ENCODE measurements around the gene AVP. TPM values are rescaled to one million over a fixed set of nuclear protein-coding genes. Genes with fewer than 3 reads are reported as not detected.

AVP gene
- total RNA-seq, 1 experiment from 2014 or later = not detected

DNA sequence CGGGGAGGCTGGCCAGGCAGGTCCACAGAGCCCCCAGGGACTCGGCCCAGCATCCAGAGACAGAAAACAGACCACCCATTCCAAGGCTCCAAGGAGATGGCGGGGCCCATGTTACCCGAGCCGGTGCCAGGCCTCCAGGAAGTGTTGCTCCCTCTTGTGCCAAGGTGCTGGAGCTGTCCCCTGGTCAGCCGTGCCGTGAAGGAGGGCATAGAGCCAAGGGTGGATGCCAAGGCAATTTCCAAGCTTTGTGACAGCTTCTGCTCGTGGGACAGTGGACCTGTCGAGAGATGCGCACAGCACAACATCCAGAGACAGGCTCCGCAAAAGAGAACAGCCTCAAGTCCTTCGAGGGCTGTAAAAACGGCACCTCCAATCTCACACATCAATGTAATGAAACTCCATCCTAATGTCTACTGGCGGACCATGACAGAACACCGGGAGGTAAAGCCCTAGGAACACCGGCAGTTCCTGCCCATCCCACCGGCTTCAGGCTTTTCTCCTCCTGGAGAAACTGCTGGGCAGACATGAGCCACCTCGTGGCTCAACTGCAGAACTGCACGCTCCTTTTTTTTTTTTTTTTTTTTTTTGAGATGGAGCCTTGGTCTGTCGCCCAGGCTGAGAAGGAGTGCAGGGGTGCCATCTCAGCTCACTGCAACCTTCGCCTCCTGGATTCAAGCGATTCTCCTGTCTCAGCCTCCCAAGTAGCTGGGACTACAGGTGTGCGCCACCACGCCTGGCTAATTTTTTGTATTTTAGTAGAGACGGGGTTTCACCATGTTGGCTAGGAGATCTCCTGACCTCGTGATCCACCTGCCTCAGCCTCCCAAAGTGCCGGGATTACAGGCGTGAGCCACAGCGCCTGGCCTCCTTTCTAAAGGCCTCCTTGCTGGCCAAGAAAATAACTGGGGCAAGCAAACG, 30.9 kb upstream of the AVP start:
- Histone ChIP-seq H2AFZ (ENCODE audit: low read length) (no peak overlapping the region), H4K8ac (replicated peaks; ENCODE audit: insufficient read length, low read depth, low read length) (no peak overlapping the region), H3K9me3 (ENCODE audit: control insufficient read depth, low read depth, low read length) (no peaks in the 10 kb centered on the region), H3K23me2 (ENCODE audit: insufficient read length, low read depth, low read length, poor library complexity, severe bottlenecking) (no peaks in the 10 kb centered on the region), H2AK5ac (ENCODE audit: insufficient read length, low read length) (no peak overlapping the region), H3K14ac (ENCODE audit: insufficient read depth, low read length) (no peak overlapping the region), H3K27me3 (ENCODE audit: insufficient read depth, low read length) (no peaks in the 10 kb centered on the region), H3K23ac (ENCODE audit: insufficient read length, low read depth, low read length) (no peak overlapping the region), H4K91ac (ENCODE audit: insufficient read length, low read depth, low read length) (no peak overlapping the region), H3K4me2 (ENCODE audit: insufficient read depth, insufficient read length, low read length) (no peak overlapping the region), H3K56ac (ENCODE audit: insufficient read length, low read depth, low read length) (no peak overlapping the region), H2BK120ac (ENCODE audit: low read depth, low read length, poor library complexity, severe bottlenecking) (no peak overlapping the region), H4K20me1 (ENCODE audit: control insufficient read depth, insufficient read depth, insufficient read length) (no peaks in the 10 kb centered on the region), H2BK15ac (ENCODE audit: low read depth, low read length) (no peak overlapping the region), H2BK5ac (ENCODE audit: insufficient read length, low read length) (no peak overlapping the region), H3K79me2 (ENCODE audit: insufficient read depth, low read length) (no peaks in the 10 kb centered on the region), H3K79me1 (ENCODE audit: insufficient read depth, low read depth, low read length, poor library complexity, severe bottlenecking) (no peaks in the 10 kb centered on the region), H3T11ph (ENCODE audit: low read length) (no peak overlapping the region), H3K4me1 (ENCODE audit: insufficient read depth, low read length) (no peaks in the 10 kb centered on the region), H2BK12ac (ENCODE audit: insufficient read length, low read depth, low read length) (no peak overlapping the region), H3K18ac (ENCODE audit: insufficient read length, low read depth, low read length) (no peak overlapping the region), H3K4ac (ENCODE audit: low read depth, low read length) (no peak overlapping the region), H3K9ac (ENCODE audit: extremely low read depth, insufficient read length, low read length) (no peak overlapping the region), H3K27ac (ENCODE audit: insufficient read length, low read depth, low read length) (no peak overlapping the region), H4K5ac (ENCODE audit: insufficient read length, low read depth, low read length) (no peak overlapping the region), H2BK20ac (ENCODE audit: low read depth, low read length, poor library complexity, severe bottlenecking) (no peak overlapping the region)
- H3K36me3 Mint-ChIP-seq (ENCODE audit: insufficient read depth in 1 of 3, low read depth in 3 of 3) = peaks cover 0 to 4% (median 3%) of the 10 kb centered on the region in 3 experiments; a peak in 4 of 7 replicates
- H3K4me1 Mint-ChIP-seq = peaks cover 3% of the 10 kb centered on the region in 2 experiments
- peak; percentile 73 for DNase-seq
- WGBS (ENCODE audit: extremely low coverage, insufficient read length, low lambda C conversion rate) = no CpG with 5 or more reads among the region's 30 CpGs
- no peak overlapping the region for H3K27ac Mint-ChIP-seq
- no peaks in the 10 kb centered on the region for H3K27me3 Mint-ChIP-seq (ENCODE audit: low read depth)
- no peak overlapping the region; a peak in 1 of 5 replicates for H3K4me3 Mint-ChIP-seq
- TF ChIP-seq, protein P1, sequence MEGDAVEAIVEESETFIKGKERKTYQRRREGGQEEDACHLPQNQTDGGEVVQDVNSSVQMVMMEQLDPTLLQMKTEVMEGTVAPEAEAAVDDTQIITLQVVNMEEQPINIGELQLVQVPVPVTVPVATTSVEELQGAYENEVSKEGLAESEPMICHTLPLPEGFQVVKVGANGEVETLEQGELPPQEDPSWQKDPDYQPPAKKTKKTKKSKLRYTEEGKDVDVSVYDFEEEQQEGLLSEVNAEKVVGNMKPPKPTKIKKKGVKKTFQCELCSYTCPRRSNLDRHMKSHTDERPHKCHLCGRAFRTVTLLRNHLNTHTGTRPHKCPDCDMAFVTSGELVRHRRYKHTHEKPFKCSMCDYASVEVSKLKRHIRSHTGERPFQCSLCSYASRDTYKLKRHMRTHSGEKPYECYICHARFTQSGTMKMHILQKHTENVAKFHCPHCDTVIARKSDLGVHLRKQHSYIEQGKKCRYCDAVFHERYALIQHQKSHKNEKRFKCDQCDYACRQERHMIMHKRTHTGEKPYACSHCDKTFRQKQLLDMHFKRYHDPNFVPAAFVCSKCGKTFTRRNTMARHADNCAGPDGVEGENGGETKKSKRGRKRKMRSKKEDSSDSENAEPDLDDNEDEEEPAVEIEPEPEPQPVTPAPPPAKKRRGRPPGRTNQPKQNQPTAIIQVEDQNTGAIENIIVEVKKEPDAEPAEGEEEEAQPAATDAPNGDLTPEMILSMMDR (conservative IDR thresholded peaks at IDR 0.05) = peak; percentile 81
- no peaks in the 10 kb centered on the region for H3K9me3 Mint-ChIP-seq

Data from H9 (cell line).